CD14-positive monocyte (primary cell): ENCODE data around the gene CNTN2. TPM values are rescaled to one million over a fixed set of nuclear protein-coding genes. Genes with fewer than 3 reads are reported as not detected.

Experiments used
- DNase-seq, 3 donors: peaks; one replicate each; pipeline ENCODE4 v3.0.0-alpha.2; 2011 to 2022
- H2AFZ ChIP-seq: 2 replicates; pipeline ENCODE4 v1.6.0; 2012; ENCODE audit warnings: mild to moderate bottlenecking, low read depth, low read length, inconsistent platforms; ENCODE audit not compliant: insufficient read depth, poor library complexity, severe bottlenecking
- H3K27ac ChIP-seq, 2 donors: 1 replicate in 1 of 2; 2 replicates in 1 of 2; pipeline ENCODE4 v1.5.1; 2012 to 2013; ENCODE audit warnings: low read length in 2 of 2, control low read depth in 1 of 2, inconsistent platforms in 1 of 2, low read depth in 1 of 2, mild to moderate bottlenecking in 1 of 2
- H3K27me3 ChIP-seq, 2 donors: one replicate each; pipeline versions ENCODE4 v1.6.0 to v1.6.1; 2011 to 2013; ENCODE audit warnings: low read length in 2 of 2; ENCODE audit not compliant: control insufficient read depth in 2 of 2, insufficient read depth in 2 of 2
- H3K36me3 ChIP-seq, 2 donors: replicated peaks in 1 of 2; 1 replicate in 1 of 2; 2 replicates in 1 of 2; pipeline versions ENCODE4 v1.5.1 to v1.6.1; 2012 to 2013; ENCODE audit warnings: low read length in 2 of 2, control low read depth in 1 of 2, inconsistent platforms in 1 of 2, mild to moderate bottlenecking in 1 of 2; ENCODE audit not compliant: insufficient read depth in 2 of 2, control insufficient read depth in 1 of 2
- H3K4me1 ChIP-seq, 2 donors: 1 replicate in 1 of 2; 2 replicates in 1 of 2; pipeline versions ENCODE4 v1.5.1 to v1.6.1; 2012 to 2013; ENCODE audit warnings: low read length in 2 of 2, control low read depth in 1 of 2, inconsistent platforms in 1 of 2, mild to moderate bottlenecking in 1 of 2, moderate library complexity in 1 of 2; ENCODE audit not compliant: insufficient read depth in 2 of 2, control insufficient read depth in 1 of 2
- H3K4me2 ChIP-seq: replicated peaks from 2 replicates; pipeline ENCODE3; 2012; ENCODE audit warnings: low read length, moderate library complexity, mild to moderate bottlenecking; ENCODE audit not compliant: poor library complexity, severe bottlenecking; ENCODE audit errors: extremely low read depth
- H3K4me3 ChIP-seq, 3 experiments: fragments of 200-600 bp in 1 of 3; sonication (generic) in 1 of 3; replicated peaks in 1 of 3; 1 replicate in 2 of 3; 2 replicates in 1 of 3; pipeline ENCODE4 v1.5.1; 2011 to 2013; ENCODE audit warnings: low read length in 3 of 3, mild to moderate bottlenecking in 3 of 3, control low read depth in 2 of 3, low read depth in 2 of 3, inconsistent platforms in 1 of 3, moderate library complexity in 1 of 3
- H3K79me2 ChIP-seq: 2 replicates; pipeline ENCODE4 v1.6.0; 2012; ENCODE audit warnings: mild to moderate bottlenecking, control low read depth, inconsistent platforms, low read length, moderate library complexity; ENCODE audit not compliant: insufficient read depth
- H3K9ac ChIP-seq: 2 replicates; pipeline ENCODE4 v1.6.0; 2017; ENCODE audit warnings: low read length, mild to moderate bottlenecking; ENCODE audit not compliant: insufficient read depth, poor library complexity, severe bottlenecking
- H3K9me3 ChIP-seq, 2 donors: replicated peaks in 1 of 2; 1 replicate in 1 of 2; 2 replicates in 1 of 2; pipeline versions ENCODE4 v1.5.1 to v1.6.1; 2012 to 2013; ENCODE audit warnings: low read length in 2 of 2, control low read depth in 1 of 2; ENCODE audit not compliant: control insufficient read depth in 1 of 2, insufficient read depth in 1 of 2
- H4K20me1 ChIP-seq: 2 replicates; pipeline ENCODE4 v1.6.0; 2012; ENCODE audit warnings: mild to moderate bottlenecking, low read length, control low read depth, moderate library complexity; ENCODE audit not compliant: insufficient read depth
- H3K27ac Mint-ChIP-seq, 7 donors: one replicate each; pipeline ENCODE4 v1.8.0; 2020; ENCODE audit warnings: mild to moderate bottlenecking in 7 of 7, mixed read lengths in 7 of 7, moderate library complexity in 6 of 7, inconsistent platforms in 2 of 7
- H3K27me3 Mint-ChIP-seq, 3 donors: one replicate each; pipeline ENCODE4 v1.8.0; 2021 to 2022; ENCODE audit warnings: low read depth in 3 of 3, mild to moderate bottlenecking in 3 of 3, mixed read lengths in 3 of 3, moderate library complexity in 3 of 3, inconsistent platforms in 1 of 3
- H3K36me3 Mint-ChIP-seq, 2 donors: one replicate each; pipeline ENCODE4 v1.8.0; 2020; ENCODE audit warnings: mixed read lengths in 2 of 2, inconsistent platforms in 1 of 2, mild to moderate bottlenecking in 1 of 2
- H3K4me1 Mint-ChIP-seq: one replicate; pipeline ENCODE4 v1.8.0; 2020; ENCODE audit warnings: mild to moderate bottlenecking, mixed read lengths
- H3K4me3 Mint-ChIP-seq, 2 donors: one replicate each; pipeline ENCODE4 v1.8.0; 2020; ENCODE audit warnings: mild to moderate bottlenecking in 2 of 2, mixed read lengths in 2 of 2, moderate library complexity in 1 of 2
- H3K9me3 Mint-ChIP-seq, 7 donors: one replicate each; pipeline ENCODE4 v1.8.0; 2020 to 2022; ENCODE audit warnings: mixed read lengths in 7 of 7, mild to moderate bottlenecking in 6 of 7, moderate library complexity in 6 of 7, inconsistent platforms in 2 of 7
- CTCF ChIP-seq: fragments of 200-600 bp; IDR thresholded peaks from one replicate; pipeline ENCODE4 v1.8.0; 2022; ENCODE audit warnings: antibody characterized with exemption, mild to moderate bottlenecking
- WGBS: methylation state at CpG from one replicate; pipeline ENCODE4 v1.1.5; 2013; ENCODE audit warnings: missing lambda C conversion rate; ENCODE audit not compliant: insufficient coverage; 5-methylcytosine and 5-hydroxymethylcytosine counted together
- intact Hi-C, 2 donors: fragments of 100-400 bp; cut with micrococcal nuclease; formaldehyde crosslinking; loops; one replicate each; pipeline versions ENCODE4 v1.15.0 to v1.15.1; 2023
- polyA plus RNA-seq, 3 donors: library from polyadenylated mRNA; depleted of rRNA in 1 of 3; unstranded in 2 of 3; stranded (reverse) in 1 of 3; fragments of 300-500 nt in 2 of 3; fragments of >200 nt in 1 of 3; fragmentation: Illumina TruSeq in 2 of 3; gene quantifications; 1 replicate in 2 of 3; 2 replicates in 1 of 3; pipeline ENCODE4 v1.2.3, GENCODE V29; 2012 to 2021

The CNTN2 gene
- polyA plus RNA-seq, 3 donors = not detected

GRCh38 chr1:205048382-205048781, 5.4 kb downstream of the CNTN2 start:
- H3K4me2 ChIP-seq = no peak overlapping the region
- H3K36me3 ChIP-seq = no peaks in the 10 kb centered on the region
- no peak overlapping the region for H3K4me3 ChIP-seq
- H3K27ac ChIP-seq = no peak overlapping the region
- no peak for DNase-seq
- peaks cover 39 to 41% (median 39%) of the 10 kb centered on the region in 3 donors for H3K27me3 Mint-ChIP-seq
- no peak overlapping the region for H3K9ac ChIP-seq
- intact Hi-C loops = no loop called here
- H3K9me3 Mint-ChIP-seq = no peaks in the 10 kb centered on the region
- no peaks in the 10 kb centered on the region for H3K36me3 Mint-ChIP-seq
- peaks cover 11 to 35% of the 10 kb centered on the region in 2 donors for H3K27me3 ChIP-seq
- TF ChIP-seq CTCF = no peak
- no peak overlapping the region for H3K27ac Mint-ChIP-seq
- no peaks in the 10 kb centered on the region for H3K4me1 Mint-ChIP-seq
- H3K4me1 ChIP-seq = no peaks in the 10 kb centered on the region
- WGBS = 98% methylated on average over 8 of the region's 9 CpGs
- H2AFZ ChIP-seq = no peak overlapping the region
- H3K4me3 Mint-ChIP-seq = no peak overlapping the region
- no peaks in the 10 kb centered on the region for H4K20me1 ChIP-seq
- peaks cover 0 to 11% of the 10 kb centered on the region in 2 donors for H3K9me3 ChIP-seq
- no peaks in the 10 kb centered on the region for H3K79me2 ChIP-seq

- H3K27me3 ChIP-seq = peaks cover 5 to 24% of the 10 kb centered on the region in 2 donors
- no peaks in the 10 kb centered on the region for H3K4me1 ChIP-seq
- H3K9ac ChIP-seq = no peak overlapping the region
- no peak overlapping the region for H3K4me2 ChIP-seq
- H3K27ac ChIP-seq = no peak overlapping the region
- DNase-seq = no peak
- no peaks in the 10 kb centered on the region for H3K36me3 ChIP-seq
- Mint-ChIP-seq H3K27me3 (peaks cover 30% of the 10 kb centered on the region in 3 donors), H3K27ac (no peak overlapping the region), H3K4me1 (no peaks in the 10 kb centered on the region), H3K36me3 (no peaks in the 10 kb centered on the region), H3K4me3 (no peak overlapping the region), H3K9me3 (no peaks in the 10 kb centered on the region)
- no peak overlapping the region for H3K4me3 ChIP-seq
- no peaks in the 10 kb centered on the region for H4K20me1 ChIP-seq
- WGBS = 91% methylated on average over 5 of the region's 6 CpGs
- H3K79me2 ChIP-seq = no peaks in the 10 kb centered on the region
- TF ChIP-seq CTCF = no peak
- intact Hi-C loops = no loop called here
- H2AFZ ChIP-seq = no peak overlapping the region
- H3K9me3 ChIP-seq = peaks cover 0 to 8% of the 10 kb centered on the region in 2 donors
Measured at GRCh38 chr1:205049479-205049878, 6.5 kb downstream of the CNTN2 start.
